ENCODE data around the gene REEP2. TPM values are rescaled to one million over a fixed set of nuclear protein-coding genes. Genes with fewer than 3 reads are reported as not detected.
A peak's percentile ranks its signal among the peaks of the same experiment; 100 is the strongest.

Gene REEP2
- total RNA-seq, 4 donors from 2014 or later: 1.2 to 7.4 (median 3.4) TPM

DNA sequence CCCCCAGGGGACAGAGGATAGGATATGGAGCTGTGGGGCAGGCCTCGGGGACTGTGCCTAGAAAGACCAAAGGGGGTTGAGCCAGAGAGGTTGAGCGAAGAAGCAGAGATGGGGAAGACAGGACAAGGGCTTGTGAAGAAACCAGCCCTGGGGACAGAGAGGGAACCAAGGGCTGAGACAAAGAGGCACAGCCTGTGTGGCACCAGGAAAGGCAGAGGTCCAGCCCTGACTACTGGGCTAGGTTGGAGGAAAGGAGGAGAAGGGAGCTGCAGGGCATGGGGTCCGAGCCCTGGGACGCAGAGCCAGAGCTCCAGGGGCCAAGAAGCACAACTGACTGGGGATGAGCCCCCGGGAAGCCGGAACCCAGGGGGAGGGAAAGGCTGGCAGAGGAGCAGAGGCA is 9.2 kb downstream of the REEP2 start:
- ATAC-seq (no peak), DNase-seq (no peak)
- Histone ChIP-seq H3K4me1 (peaks cover 0 to 7% of the 10 kb centered on the region in 2 donors), H3K4me3 (no peak overlapping the region), H3K27ac (no peak overlapping the region), H3K36me3 (no peaks in the 10 kb centered on the region), H3K9me3 (no peaks in the 10 kb centered on the region), H3K27me3 (no peaks in the 10 kb centered on the region)
- in situ Hi-C loops (cut with MboI; ENCODE audit: low sequenced_read_pairs in 4 of 4) (loop anchor here in 2 of 4 donors (5.0 to 10.0 kb wide), 2 partner anchors 54 to 57 kb away; no protein-coding TSS in a partner anchor), intact Hi-C loops (cut with DNase I; ENCODE audit: low total_unique reads) (no loop called here)
- no peak for TF ChIP-seq POLR2A (IDR thresholded peaks at IDR 0.05)
- TF ChIP-seq, protein P1, sequence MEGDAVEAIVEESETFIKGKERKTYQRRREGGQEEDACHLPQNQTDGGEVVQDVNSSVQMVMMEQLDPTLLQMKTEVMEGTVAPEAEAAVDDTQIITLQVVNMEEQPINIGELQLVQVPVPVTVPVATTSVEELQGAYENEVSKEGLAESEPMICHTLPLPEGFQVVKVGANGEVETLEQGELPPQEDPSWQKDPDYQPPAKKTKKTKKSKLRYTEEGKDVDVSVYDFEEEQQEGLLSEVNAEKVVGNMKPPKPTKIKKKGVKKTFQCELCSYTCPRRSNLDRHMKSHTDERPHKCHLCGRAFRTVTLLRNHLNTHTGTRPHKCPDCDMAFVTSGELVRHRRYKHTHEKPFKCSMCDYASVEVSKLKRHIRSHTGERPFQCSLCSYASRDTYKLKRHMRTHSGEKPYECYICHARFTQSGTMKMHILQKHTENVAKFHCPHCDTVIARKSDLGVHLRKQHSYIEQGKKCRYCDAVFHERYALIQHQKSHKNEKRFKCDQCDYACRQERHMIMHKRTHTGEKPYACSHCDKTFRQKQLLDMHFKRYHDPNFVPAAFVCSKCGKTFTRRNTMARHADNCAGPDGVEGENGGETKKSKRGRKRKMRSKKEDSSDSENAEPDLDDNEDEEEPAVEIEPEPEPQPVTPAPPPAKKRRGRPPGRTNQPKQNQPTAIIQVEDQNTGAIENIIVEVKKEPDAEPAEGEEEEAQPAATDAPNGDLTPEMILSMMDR (IDR thresholded peaks at IDR 0.05 in 4 of 5, conservative IDR thresholded peaks at IDR 0.05 in 1 of 5): no peak

DNA sequence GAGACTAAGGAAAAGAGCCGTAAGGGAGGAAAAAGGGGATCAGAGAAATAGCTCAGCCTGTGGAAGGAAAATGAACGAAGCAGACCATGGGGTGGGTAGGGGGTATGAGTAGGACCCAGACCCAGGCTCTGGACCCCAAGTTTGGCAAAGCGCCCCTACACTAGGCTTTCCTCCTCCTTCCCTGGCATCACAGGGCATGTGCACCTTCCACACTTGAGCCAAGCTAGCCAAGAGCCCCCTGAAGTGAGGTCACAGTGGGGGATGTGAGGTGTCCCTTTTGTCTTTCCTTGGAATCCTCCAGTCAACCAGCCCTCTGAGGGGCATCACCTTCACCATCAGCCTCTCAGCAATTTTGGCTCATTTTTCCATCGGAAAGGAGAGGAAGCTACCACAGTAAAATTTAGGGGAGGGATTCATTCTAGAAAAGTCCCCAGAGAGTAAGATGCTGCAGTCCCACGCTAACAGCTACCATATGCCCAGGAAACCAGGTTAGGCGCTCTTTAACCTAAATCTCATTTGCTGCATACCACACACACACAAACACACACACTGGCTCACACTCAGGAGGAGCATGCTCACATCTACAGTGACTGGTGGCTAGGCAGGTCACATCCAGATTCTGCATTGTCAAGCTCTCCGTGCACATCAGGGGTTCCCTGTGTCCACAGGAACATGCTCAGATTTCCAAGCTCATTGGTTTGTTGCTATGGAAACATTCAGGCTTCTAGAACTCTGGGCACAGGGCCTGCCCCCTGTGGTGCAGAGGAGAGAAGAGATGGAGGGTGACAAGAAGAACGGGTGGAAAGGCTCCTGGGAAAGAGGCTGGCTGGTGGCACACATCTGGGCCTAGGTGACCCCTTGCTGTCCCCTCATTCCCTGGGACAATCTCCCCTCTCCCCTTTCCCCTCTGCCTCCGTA is 9.9 kb downstream of the REEP2 start:
- intact Hi-C loops (cut with DNase I; ENCODE audit: low total_unique reads) (no loop called here), in situ Hi-C loops (cut with MboI; ENCODE audit: low sequenced_read_pairs in 4 of 4) (loop anchor here in 2 of 4 donors (5.0 to 10.0 kb wide), 2 partner anchors 54 to 56 kb away; no protein-coding TSS in a partner anchor)
- Histone ChIP-seq H3K4me1 (peaks cover 0 to 7% of the 10 kb centered on the region in 2 donors), H3K27ac (no peak overlapping the region), H3K27me3 (no peaks in the 10 kb centered on the region), H3K36me3 (no peaks in the 10 kb centered on the region), H3K9me3 (no peaks in the 10 kb centered on the region), H3K4me3 (no peak overlapping the region)
- no peak for TF ChIP-seq POLR2A (IDR thresholded peaks at IDR 0.05)
- TF ChIP-seq, protein P1 (IDR thresholded peaks at IDR 0.05 in 4 of 5, conservative IDR thresholded peaks at IDR 0.05 in 1 of 5): no peak
- ATAC-seq (no peak), DNase-seq (no peak)

DNA sequence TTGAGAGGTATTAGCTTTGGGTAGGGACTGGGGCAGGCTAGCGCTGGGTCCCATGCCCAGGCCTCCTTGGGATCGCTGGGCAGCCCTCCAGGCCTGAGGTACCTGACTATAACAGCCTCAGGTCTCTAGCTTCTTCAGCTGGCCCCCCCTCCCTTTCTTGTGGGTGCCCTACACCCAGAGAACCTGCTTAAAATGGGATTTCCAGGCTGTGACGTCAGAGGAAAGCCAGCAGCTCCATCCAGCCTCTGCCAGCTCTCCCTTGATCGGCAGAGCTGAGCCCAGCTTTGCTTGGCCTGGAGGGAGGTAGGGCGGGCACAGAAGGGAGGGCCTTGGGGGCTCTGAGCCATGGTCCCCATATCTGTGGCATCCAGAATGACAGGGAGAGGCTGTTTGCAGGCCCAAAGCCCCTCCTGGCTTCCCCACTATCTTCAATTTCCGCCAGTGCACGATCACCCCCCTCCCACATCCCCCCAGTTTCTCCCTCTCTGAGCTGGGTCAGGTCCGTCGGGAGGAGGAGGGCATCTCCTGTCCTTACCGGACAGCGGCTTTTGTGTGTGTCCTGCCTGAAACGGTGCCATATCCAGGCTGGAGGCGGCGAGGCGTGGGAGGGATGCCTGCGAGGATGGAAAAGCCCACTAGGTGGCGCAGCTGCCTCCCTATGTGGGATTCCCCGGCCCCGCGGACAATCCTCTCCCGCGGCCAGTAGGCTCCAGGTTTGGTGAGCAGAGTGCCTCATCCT is 10.8 kb downstream of the REEP2 start:
- Histone ChIP-seq H3K27ac (no peak overlapping the region), H3K36me3 (no peaks in the 10 kb centered on the region), H3K9me3 (no peaks in the 10 kb centered on the region), H3K27me3 (no peaks in the 10 kb centered on the region), H3K4me1 (peaks cover 0 to 7% of the 10 kb centered on the region in 2 donors), H3K4me3 (no peak overlapping the region)
- intact Hi-C loops (cut with DNase I; ENCODE audit: low total_unique reads): loop anchor here (1.0 kb wide), 1 partner anchor 54 kb away; no protein-coding TSS in a partner anchor
- in situ Hi-C loops (cut with MboI; ENCODE audit: low sequenced_read_pairs in 4 of 4): loop anchor here in 3 of 4 donors (5.0 to 10.0 kb wide), 2 partner anchors 53 to 55 kb away; no protein-coding TSS in a partner anchor
- DNase-seq (peak; percentile 70 to 81), ATAC-seq (peak; percentile 91 to 97)
- TF ChIP-seq, protein P1 (IDR thresholded peaks at IDR 0.05 in 4 of 5, conservative IDR thresholded peaks at IDR 0.05 in 1 of 5): peak; percentile 91 to 96 (median 94)
- no peak for TF ChIP-seq POLR2A (IDR thresholded peaks at IDR 0.05)

DNA sequence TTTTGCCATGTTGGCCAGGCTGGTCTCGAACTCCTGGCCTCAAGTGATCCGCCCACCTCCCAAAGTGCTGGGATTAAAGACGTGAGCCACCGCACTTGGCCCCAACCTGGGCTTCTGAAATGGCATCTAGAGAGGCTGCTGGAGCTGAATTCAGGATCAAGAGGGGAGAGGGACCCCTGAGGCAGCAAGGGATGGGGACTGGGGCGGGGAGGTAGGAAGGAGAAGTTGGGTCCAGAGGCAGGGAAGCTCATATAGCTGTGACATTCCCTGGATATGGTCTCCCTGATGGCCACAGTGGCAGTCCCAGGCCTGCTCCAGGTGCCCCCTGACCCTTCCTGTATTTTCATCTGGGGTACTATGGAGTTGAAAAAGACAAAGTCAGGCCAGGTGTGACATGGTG is 12.1 kb downstream of the REEP2 start:
- DNase-seq: no peak
- no peak for ATAC-seq
- Histone ChIP-seq H3K9me3 (no peaks in the 10 kb centered on the region), H3K4me1 (peaks cover 0 to 7% of the 10 kb centered on the region in 2 donors), H3K27ac (no peak overlapping the region), H3K27me3 (no peaks in the 10 kb centered on the region), H3K36me3 (no peaks in the 10 kb centered on the region), H3K4me3 (no peak overlapping the region)
- TF ChIP-seq, protein P1 (IDR thresholded peaks at IDR 0.05 in 4 of 5, conservative IDR thresholded peaks at IDR 0.05 in 1 of 5): no peak
- no peak for TF ChIP-seq POLR2A (IDR thresholded peaks at IDR 0.05)
- in situ Hi-C loops (cut with MboI; ENCODE audit: low sequenced_read_pairs in 4 of 4) (loop anchor here in 1 of 4 donors (5.0 kb wide), 1 partner anchor 51 kb away; no protein-coding TSS in a partner anchor), intact Hi-C loops (cut with DNase I; ENCODE audit: low total_unique reads) (loop anchor here (1.0 kb wide), 1 partner anchor 52 kb away; no protein-coding TSS in a partner anchor)
